Lung (tissue), 12 donors: ENCODE measurements around the gene EPS15. TPM values are rescaled to one million over a fixed set of nuclear protein-coding genes. Genes with fewer than 3 reads are reported as not detected.

Source experiments
- ATAC-seq: fragments of 200-7000 bp; cut with Tn5 transposase; one replicate; pipeline ENCODE4 v1.9.1; 2020; ENCODE audit warnings: moderate number of reproducible peaks; ENCODE audit not compliant: insufficient read depth, low FRiP score
- DNase-seq, 3 donors: peaks; one replicate each; pipeline ENCODE4 v3.0.0-alpha.2; 2013 to 2017
- H3K27ac ChIP-seq, 2 donors: one replicate each; pipeline ENCODE4 v1.5.1; 2013; ENCODE audit warnings: mild to moderate bottlenecking in 2 of 2, moderate library complexity in 2 of 2, control low read depth in 1 of 2, inconsistent platforms in 1 of 2, low read depth in 1 of 2, low read length in 1 of 2
- H3K27me3 ChIP-seq, 3 donors: one replicate each; pipeline ENCODE4 v1.5.1; 2013; ENCODE audit warnings: low read length in 2 of 3; ENCODE audit not compliant: control insufficient read depth in 3 of 3, insufficient read depth in 3 of 3
- H3K36me3 ChIP-seq, 4 donors: one replicate each; pipeline ENCODE4 v1.5.1; 2013; ENCODE audit warnings: low read length in 4 of 4, mild to moderate bottlenecking in 1 of 4, moderate library complexity in 1 of 4; ENCODE audit not compliant: control insufficient read depth in 4 of 4, insufficient read depth in 4 of 4
- H3K4me1 ChIP-seq, 5 donors: one replicate each; pipeline ENCODE4 v1.5.1; 2013; ENCODE audit warnings: low read length in 5 of 5, mild to moderate bottlenecking in 2 of 5, moderate library complexity in 1 of 5; ENCODE audit not compliant: control insufficient read depth in 5 of 5, insufficient read depth in 5 of 5
- H3K4me3 ChIP-seq: one replicate; pipeline ENCODE4 v1.5.1; 2013; ENCODE audit warnings: mild to moderate bottlenecking, control low read depth, moderate library complexity
- H3K9ac ChIP-seq, 2 donors: one replicate each; pipeline ENCODE4 v1.5.1; 2013; ENCODE audit warnings: low read length in 2 of 2, control low read depth in 1 of 2; ENCODE audit not compliant: insufficient read depth in 1 of 2
- H3K9me3 ChIP-seq, 4 donors: one replicate each; pipeline ENCODE4 v1.5.1; 2013; ENCODE audit warnings: low read length in 3 of 4, mild to moderate bottlenecking in 1 of 4, moderate library complexity in 1 of 4; ENCODE audit not compliant: control insufficient read depth in 4 of 4, insufficient read depth in 3 of 4
- WGBS, 2 donors: extraction: QIAGEN DNeasy Blood & Tissue Kit; methylation state at CpG; one replicate each; pipeline ENCODE4 v1.1.7; 2013; 5-methylcytosine and 5-hydroxymethylcytosine counted together
- polyA plus RNA-seq, 2 donors: library from polyadenylated mRNA; stranded (reverse); fragments of 200-250 nt; gene quantifications; one replicate each; pipeline ENCODE4 v1.2.1, GENCODE V29; 2013
- total RNA-seq, 2 donors: library from RNA; depleted of rRNA in 1 of 2; stranded (reverse); fragments of >200 nt in 1 of 2; gene quantifications; one replicate each; pipeline ENCODE4 v1.2.1, GENCODE V29; 2014 to 2021
- TF ChIP-seq, protein P1 (sequence below): IDR thresholded peaks from 2 replicates; pipeline ENCODE4 v1.5.1; 2012; ENCODE audit warnings: mild to moderate bottlenecking; ENCODE audit errors: control extremely low read depth, extremely low read depth
- donor health status: control.
- donor health status: control.
- donor health status: Bipolar disorder and iron deficiency.
- donor health status: healthy.
- donor health status: DM: yes; HTN: yes; CAD: no.

EPS15 gene
- total and polyA plus RNA-seq, 4 donors, result 19.2 to 87.2 (median 45.5) TPM

DNA sequence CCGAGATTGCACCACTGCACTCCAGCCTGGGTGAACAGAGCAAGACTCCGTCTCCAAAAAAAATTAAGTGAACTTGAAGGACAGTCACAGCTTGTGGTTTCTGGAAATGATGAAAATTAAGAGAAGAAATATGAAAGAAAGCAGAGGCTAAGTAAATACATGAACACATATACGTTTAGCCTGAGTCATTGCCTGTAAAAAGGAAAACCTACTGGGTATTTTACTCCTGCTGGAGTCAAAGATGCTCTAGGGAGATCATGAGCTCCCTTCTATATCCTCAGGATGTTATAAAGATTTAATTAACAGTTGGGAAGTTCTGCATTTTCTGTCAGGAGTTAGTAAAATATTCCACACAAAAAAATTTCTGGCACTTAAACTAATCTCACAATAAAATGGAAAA is 145.2 kb downstream of the EPS15 start:
- Histone ChIP-seq H3K9ac (no peak overlapping the region), H3K27me3 (no peaks in the 10 kb centered on the region), H3K9me3 (peaks cover 0 to 5% (median under 1%) of the 10 kb centered on the region in 4 donors), H3K4me1 (peaks cover 0 to 2% (median 0%) of the 10 kb centered on the region in 5 donors), H3K27ac (no peak overlapping the region), H3K4me3 (no peak overlapping the region), H3K36me3 (peaks cover 9 to 12% (median 11%) of the 10 kb centered on the region in 4 donors)
- ATAC-seq (no peak), DNase-seq (no peak)
- WGBS, 2 donors, result 97% methylated on average over 3 of the region's 3 CpGs
- TF ChIP-seq, protein P1, sequence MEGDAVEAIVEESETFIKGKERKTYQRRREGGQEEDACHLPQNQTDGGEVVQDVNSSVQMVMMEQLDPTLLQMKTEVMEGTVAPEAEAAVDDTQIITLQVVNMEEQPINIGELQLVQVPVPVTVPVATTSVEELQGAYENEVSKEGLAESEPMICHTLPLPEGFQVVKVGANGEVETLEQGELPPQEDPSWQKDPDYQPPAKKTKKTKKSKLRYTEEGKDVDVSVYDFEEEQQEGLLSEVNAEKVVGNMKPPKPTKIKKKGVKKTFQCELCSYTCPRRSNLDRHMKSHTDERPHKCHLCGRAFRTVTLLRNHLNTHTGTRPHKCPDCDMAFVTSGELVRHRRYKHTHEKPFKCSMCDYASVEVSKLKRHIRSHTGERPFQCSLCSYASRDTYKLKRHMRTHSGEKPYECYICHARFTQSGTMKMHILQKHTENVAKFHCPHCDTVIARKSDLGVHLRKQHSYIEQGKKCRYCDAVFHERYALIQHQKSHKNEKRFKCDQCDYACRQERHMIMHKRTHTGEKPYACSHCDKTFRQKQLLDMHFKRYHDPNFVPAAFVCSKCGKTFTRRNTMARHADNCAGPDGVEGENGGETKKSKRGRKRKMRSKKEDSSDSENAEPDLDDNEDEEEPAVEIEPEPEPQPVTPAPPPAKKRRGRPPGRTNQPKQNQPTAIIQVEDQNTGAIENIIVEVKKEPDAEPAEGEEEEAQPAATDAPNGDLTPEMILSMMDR, result no peak

GRCh38 chr1:51372561-51372960 is 146.5 kb downstream of the EPS15 start:
- DNase-seq (no peak), ATAC-seq (no peak)
- Histone ChIP-seq H3K27ac (no peak overlapping the region), H3K9ac (no peak overlapping the region), H3K36me3 (peaks cover 9 to 11% (median 10%) of the 10 kb centered on the region in 4 donors), H3K4me3 (no peak overlapping the region), H3K27me3 (no peaks in the 10 kb centered on the region), H3K9me3 (peaks cover 0 to 5% (median under 1%) of the 10 kb centered on the region in 4 donors), H3K4me1 (peaks cover 0 to 2% (median 0%) of the 10 kb centered on the region in 5 donors)
- TF ChIP-seq, protein P1, result no peak

DNA sequence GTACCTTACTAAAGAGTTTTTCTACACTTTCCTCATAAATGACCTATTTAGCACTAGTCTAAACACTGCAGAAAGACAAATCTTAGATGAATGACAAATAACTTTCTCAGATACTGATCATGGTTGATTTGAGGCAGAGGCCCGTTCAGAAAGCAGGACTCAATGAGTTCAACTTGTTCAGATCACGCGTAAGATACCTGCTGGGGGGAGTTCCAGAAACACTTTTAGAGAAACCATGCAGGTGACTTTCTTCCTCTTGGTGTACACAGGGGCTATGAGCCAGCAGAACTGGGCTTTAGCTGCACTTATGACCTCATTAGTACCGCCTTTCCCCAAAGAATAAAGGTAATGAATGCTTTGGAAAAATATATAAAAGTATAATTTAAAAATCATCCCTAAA is 149.9 kb downstream of the EPS15 start:
- TF ChIP-seq, protein P1, result no peak
- WGBS, 2 donors, result 88 to 92% methylated on average over 4 of the region's 4 CpGs
- DNase-seq (no peak), ATAC-seq (no peak)
- Histone ChIP-seq H3K4me1 (peaks cover 0 to 2% (median 0%) of the 10 kb centered on the region in 5 donors), H3K36me3 (peaks cover 5 to 16% (median 9%) of the 10 kb centered on the region in 4 donors), H3K9me3 (no peaks in the 10 kb centered on the region), H3K9ac (no peak overlapping the region), H3K27ac (no peak overlapping the region), H3K4me3 (no peak overlapping the region), H3K27me3 (no peaks in the 10 kb centered on the region)

GRCh38 chr1:51365774-51366173 is 153.3 kb downstream of the EPS15 start:
- DNase-seq (no peak), ATAC-seq (no peak)
- Histone ChIP-seq H3K9me3 (no peaks in the 10 kb centered on the region), H3K27me3 (no peaks in the 10 kb centered on the region), H3K36me3 (peaks cover 2 to 22% (median 12%) of the 10 kb centered on the region in 4 donors), H3K4me3 (no peak overlapping the region), H3K4me1 (no peaks in the 10 kb centered on the region), H3K27ac (no peak overlapping the region), H3K9ac (no peak overlapping the region)
- WGBS, 2 donors, result 98 to 100% methylated on average over 1 of the region's 1 CpG
- TF ChIP-seq, protein P1, result no peak
